Iris pigment epithelial cell (primary cell): ENCODE measurements around the gene ZNF514.
A peak's percentile ranks its signal among the peaks of the same experiment; 100 is the strongest.
"Not testable (repeated sequence)": the region's sequence is repeated elsewhere in the genome, so short reads cannot be mapped to it uniquely, and the experiment has no call there.

Source experiments
- DNase-seq: peaks from one replicate; pipeline ENCODE4 v3.0.0-alpha.2; 2011; ENCODE audit warnings: low read depth

ZNF514 gene

GRCh38 chr2:95122197-95122551, 37.5 kb downstream of the ZNF514 start:
- no peak for DNase-seq

- peak; percentile 66 for DNase-seq
These were observed 38.0 kb downstream of the ZNF514 start, which contains the start of gene MRPS5 for GRCh38 chr2:95121407-95122196. Gene MRPS5, minus strand, starts transcription at chr2:95121808. Its CDS starts 17 bp downstream, at chr2:95121791.

DNA sequence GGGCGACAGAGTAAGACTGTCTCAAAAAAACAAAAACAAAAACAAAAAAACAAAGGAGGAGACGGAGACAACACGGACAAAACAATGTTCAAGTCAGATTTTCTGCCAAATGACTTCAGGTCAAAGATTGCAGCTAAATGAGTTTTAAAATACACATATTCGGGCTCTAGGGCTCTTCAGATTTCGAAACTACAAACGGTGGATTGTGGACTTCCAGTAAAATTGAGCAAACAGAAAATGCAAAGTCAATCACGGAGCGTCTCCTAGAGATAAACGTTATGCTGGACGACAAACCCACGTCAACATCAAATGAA, 38.6 kb downstream of the ZNF514 start:
- DNase-seq, result peak; percentile 43

- peak; percentile 74 for DNase-seq
These were observed 44.2 kb downstream of the ZNF514 start for GRCh38 chr2:95115418-95115817.

- peak; percentile 25 for DNase-seq
These were observed 46.2 kb downstream of the ZNF514 start for GRCh38 chr2:95113464-95113863.

GRCh38 chr2:95110395-95110794, 49.3 kb downstream of the ZNF514 start:
- no peak for DNase-seq

- no peak for DNase-seq
These were observed 50.4 kb downstream of the ZNF514 start for GRCh38 chr2:95109260-95109659.

GRCh38 chr2:95106081-95106480, 53.6 kb downstream of the ZNF514 start:
- peak; percentile 3 for DNase-seq

GRCh38 chr2:95104606-95105005, 55.0 kb downstream of the ZNF514 start:
- no peak for DNase-seq

DNA sequence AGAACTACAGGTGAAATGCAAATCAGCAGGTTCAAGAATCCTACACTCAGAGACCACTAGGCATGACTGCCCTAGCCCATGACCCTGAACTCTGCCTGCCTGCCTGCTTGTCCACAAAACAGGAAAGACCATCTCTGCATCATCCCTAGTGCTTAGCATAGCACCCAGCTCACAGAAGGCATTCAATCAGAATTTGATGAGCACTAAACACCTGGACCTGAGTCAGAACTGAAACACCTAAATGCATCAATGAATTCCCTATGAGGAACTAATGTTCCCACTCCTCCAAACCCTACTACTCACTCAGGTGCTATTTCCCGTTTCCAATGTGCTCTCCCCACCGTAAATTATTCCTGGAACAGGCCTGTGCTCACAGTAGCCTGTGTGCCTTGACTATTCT, 59.7 kb downstream of the ZNF514 start:
- DNase-seq, result no peak

GRCh38 chr2:95098273-95098672, 61.4 kb downstream of the ZNF514 start:
- DNase-seq, result not testable (repeated sequence)
